NCI-H187 (cell line): ENCODE measurements around the gene MEF2D.

Source experiments
- DNase-seq, 2 experiments: peaks; one replicate each; lab custom pipeline; 2025; lab: John Stamatoyannopoulos, UW

MEF2D gene

DNA sequence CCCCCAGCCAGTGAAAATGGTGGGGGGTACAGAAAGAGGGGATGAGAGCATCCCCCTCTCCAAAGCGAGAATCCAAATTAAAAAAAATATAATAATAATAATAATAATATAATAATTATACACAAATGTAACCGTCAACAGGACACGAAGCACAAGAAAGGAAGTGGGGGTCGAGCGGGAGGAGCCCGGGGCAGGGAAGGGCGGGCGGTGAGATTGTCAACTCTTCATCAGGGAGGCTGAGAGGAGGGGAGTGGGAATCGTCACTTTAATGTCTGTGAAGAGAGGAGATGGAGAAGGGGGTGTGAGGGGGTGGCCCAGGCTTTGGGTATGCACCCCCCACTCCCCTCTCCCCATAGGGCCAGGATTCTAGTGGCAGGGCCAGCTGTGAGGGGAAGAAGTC is 33.2 kb downstream of the MEF2D start:
- DNase-seq, result no peak

DNA sequence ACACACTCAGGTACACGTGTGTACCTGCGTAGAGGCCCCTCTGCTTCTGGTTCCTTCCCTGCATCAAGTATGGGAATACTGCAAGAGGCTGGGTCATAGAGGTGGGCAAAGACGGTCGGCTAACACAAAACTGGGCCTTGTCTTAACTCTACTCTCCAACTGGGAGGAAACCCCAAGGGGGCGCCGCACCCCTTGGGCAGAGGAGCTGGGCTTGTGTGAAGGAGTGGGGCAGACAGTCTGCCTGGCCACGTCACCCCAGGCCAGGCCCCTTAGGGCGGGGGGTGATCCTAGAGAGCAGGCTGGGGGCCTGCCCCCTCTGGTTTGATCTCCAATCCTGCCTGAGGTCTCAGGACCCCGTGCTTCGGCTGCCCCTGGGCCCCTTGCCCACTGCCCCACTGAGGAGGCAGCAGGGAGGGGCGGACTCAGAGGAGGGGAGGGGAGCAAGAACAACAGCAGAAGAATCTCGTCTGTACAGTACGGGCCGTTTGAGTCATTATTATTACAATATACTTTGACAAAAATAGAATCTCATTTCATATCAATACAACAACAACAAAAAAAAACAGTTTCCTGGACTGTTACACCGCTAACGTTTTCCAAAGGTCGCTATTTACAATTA is 34.7 kb downstream of the MEF2D start:
- no peak for DNase-seq

- no peak for DNase-seq
These were observed 35.6 kb downstream of the MEF2D start for GRCh38 chr1:156464825-156465452.

GRCh38 chr1:156464335-156464734 is 36.2 kb downstream of the MEF2D start:
- no peak for DNase-seq

GRCh38 chr1:156463874-156464273 is 36.7 kb downstream of the MEF2D start:
- DNase-seq, result no peak

- no peak for DNase-seq
These were observed 37.4 kb downstream of the MEF2D start for GRCh38 chr1:156462954-156463795.

DNA sequence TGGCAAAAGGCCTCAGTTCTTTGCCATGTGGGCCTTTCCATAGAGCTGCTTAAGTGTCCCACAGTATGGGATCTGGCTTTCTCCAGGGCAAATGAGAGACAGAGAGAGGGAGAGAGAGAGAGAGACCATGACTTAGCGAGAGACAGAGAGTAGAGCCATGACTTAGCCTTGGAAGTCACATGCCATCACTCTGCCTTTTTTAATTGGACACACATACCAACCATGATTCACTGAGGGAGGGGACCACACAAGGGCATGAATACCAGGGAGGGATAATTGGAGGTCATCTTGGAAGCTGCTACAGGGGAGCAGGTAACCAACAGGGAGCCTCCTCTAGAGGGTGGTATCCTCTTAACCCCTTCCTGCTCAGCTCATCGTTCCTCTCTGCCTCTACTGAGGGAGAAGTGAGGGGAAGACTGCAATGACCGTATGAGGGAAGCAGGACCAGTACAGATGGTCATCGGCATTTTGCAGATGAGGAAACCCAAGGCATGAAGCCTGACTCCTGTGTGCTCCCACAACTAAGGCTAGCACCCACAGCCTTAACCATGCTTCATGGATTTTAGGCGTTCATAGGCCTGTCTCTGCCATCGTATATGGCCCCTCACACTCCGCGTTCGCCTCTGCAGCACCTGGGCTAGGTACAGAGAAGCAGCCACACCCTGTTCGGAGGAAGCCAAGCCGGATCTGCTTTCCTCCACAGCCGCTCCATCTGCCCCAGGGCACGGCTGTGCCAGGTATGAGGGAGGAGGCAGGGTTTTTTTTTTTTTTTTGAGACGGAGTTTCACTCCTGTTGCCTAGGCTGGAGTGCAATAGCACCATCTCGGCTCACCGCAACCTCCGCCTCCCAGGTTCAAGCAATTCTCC is 38.6 kb downstream of the MEF2D start:
- no peak for DNase-seq

DNA sequence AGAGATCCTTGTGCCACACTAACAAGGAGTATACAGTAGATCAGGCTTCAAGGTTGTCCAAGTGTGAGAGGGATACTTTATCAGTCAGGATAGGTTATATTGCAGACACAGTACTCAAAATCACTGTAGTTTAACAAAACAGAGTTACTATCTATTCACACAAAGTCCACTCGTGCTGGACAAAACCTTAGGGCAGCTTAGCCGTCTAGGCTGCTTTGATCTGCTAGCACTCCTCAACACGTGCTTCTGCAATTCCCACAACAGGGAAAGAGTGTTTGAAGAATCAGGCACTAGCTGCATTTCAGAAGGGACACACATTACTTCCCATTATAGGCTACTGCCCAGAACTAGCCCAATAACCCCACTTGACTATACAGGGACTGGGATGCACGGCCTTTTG is 39.5 kb downstream of the MEF2D start:
- DNase-seq, result no peak

GRCh38 chr1:156460525-156460924 is 40.0 kb downstream of the MEF2D start:
- no peak for DNase-seq

GRCh38 chr1:156458181-156458503 is 42.4 kb downstream of the MEF2D start:
- no peak for DNase-seq

DNA sequence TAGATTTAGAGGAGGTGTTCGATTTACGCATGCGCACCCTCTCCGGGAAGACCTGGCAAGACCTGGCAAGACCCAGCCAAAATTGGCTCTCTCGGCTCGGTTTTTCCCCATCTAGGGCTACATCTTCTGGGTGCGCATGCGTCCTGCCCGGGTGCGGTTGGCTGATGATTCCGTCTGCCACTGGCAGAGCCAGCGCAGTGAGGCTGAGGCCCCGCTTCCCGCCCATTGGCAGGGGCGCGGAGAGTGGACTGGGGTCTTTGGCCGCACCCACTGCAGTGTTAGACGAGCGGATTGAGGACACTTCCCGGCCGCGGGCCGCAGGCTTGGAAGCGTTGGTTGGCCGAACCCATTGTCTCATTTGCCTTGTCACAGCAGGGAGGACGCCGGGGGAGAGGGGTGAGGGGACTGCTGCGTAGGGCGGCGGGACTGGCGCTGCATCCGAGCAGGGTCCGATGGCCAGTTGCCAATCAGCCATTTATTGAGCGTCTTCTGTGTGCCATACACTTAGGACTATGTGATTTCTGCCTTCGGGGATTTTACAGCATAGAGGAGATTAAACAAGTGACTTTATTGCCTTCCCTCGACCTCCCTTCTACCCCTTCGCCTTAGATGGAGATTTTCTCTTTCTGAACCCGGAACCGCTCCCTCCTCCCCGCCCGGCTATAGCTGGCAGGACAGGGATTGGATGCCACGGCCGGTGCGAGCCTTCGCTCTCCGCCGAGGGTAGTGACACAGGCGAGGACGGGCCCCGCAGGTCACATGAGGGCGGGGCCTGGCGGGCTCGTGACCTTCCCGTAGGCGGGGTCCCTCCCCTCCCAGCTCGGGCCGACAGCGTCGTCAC is 43.7 kb downstream of the MEF2D start:
- peak; percentile 99 to 100 for DNase-seq

- DNase-seq, result no peak
These were observed 45.2 kb downstream of the MEF2D start for GRCh38 chr1:156455362-156455761.

GRCh38 chr1:156452907-156453306 is 47.7 kb downstream of the MEF2D start:
- no peak for DNase-seq

GRCh38 chr1:156451505-156452160 is 48.9 kb downstream of the MEF2D start:
- DNase-seq, result no peak

GRCh38 chr1:156448134-156448967 is 52.2 kb downstream of the MEF2D start:
- no peak for DNase-seq

- DNase-seq, result peak; percentile 89
These were observed 54.7 kb downstream of the MEF2D start for GRCh38 chr1:156445789-156446263.

DNA sequence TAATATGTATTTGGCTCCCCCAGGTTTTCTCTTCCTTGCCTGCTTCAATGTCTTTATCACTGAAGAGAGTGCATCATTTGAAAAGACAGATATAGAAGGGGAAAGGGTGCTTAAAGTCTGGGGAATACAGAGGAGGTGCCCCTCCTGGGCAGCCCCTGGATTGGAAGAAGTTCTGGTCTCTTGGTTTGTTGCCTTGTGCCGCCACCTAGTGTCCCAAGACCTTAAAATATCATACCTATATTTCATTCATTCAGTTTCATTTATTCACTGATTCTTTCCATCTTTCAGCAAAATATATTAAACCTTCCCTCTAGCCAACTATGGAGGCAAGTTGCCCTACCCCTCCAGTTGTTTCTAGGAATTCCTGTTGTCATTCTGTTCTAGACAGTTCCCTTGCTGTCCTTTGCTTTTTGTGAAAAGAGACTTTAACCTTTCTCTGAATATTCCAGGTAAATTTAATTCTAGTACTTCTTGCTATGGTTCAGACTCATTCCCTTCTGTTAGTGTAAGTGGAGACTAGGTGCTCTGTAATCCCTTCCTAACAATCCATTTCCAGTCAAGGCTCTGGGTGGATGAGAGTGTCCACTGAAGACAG is 56.1 kb downstream of the MEF2D start:
- peak in 1 of 2 experiments; percentile 23 for DNase-seq

GRCh38 chr1:156443286-156443685 is 57.3 kb downstream of the MEF2D start:
- no peak for DNase-seq
